ENCODE data around the gene KLF13. TPM values are rescaled to one million over a fixed set of nuclear protein-coding genes. Genes with fewer than 3 reads are reported as not detected.

The KLF13 gene
- 42.7 TPM for total RNA-seq

- peak; percentile 92 for ATAC-seq
Observed at GRCh38 chr15:31326156-31326874, at the start of gene KLF13. TSS of gene KLF13 (plus strand) at chr15:31326835. CDS start at chr15:31327213, 378 bp downstream.

- ATAC-seq, result no peak
Observed at GRCh38 chr15:31277335-31278060, 49.1 kb upstream of the KLF13 start.

- no peak for ATAC-seq
Observed at GRCh38 chr15:31278061-31278445, 48.6 kb upstream of the KLF13 start.

GRCh38 chr15:31278544-31279220 lies 48.0 kb upstream of the KLF13 start:
- ATAC-seq, result no peak

GRCh38 chr15:31279221-31280045 lies 47.2 kb upstream of the KLF13 start:
- peak; percentile 36 for ATAC-seq

GRCh38 chr15:31280046-31280830 lies 46.4 kb upstream of the KLF13 start:
- peak; percentile 30 for ATAC-seq

- no peak for ATAC-seq
Observed at GRCh38 chr15:31280831-31281216, 45.8 kb upstream of the KLF13 start.

GRCh38 chr15:31283043-31283442 lies 43.6 kb upstream of the KLF13 start:
- no peak for ATAC-seq

GRCh38 chr15:31285772-31286261 lies 40.8 kb upstream of the KLF13 start:
- ATAC-seq, result no peak

- ATAC-seq, result no peak
Observed at GRCh38 chr15:31291048-31291578, 35.5 kb upstream of the KLF13 start.

- ATAC-seq, result no peak
Observed at GRCh38 chr15:31292391-31293015, 34.1 kb upstream of the KLF13 start.

- no peak for ATAC-seq
Observed at GRCh38 chr15:31293655-31294054, 33.0 kb upstream of the KLF13 start.

GRCh38 chr15:31294067-31294466 lies 32.6 kb upstream of the KLF13 start:
- no peak for ATAC-seq

- ATAC-seq, result no peak
Observed at GRCh38 chr15:31295658-31296057, 31.0 kb upstream of the KLF13 start.

- ATAC-seq, result no peak
Observed at GRCh38 chr15:31296219-31296645, 30.4 kb upstream of the KLF13 start.

GRCh38 chr15:31296646-31297574 lies 29.7 kb upstream of the KLF13 start:
- ATAC-seq, result peak; percentile 68

GRCh38 chr15:31297575-31298456 lies 28.8 kb upstream of the KLF13 start:
- no peak for ATAC-seq

GRCh38 chr15:31298707-31299172 lies 27.9 kb upstream of the KLF13 start:
- ATAC-seq, result no peak
